Tibial nerve (tissue), 4 donors: ENCODE measurements around the gene LRRC10. TPM values are rescaled to one million over a fixed set of nuclear protein-coding genes. Genes with fewer than 3 reads are reported as not detected.

Experiments
- DNase-seq, 2 donors: peaks; one replicate each; pipeline ENCODE4 v3.0.0-alpha.2; 2019; ENCODE audit warnings: low spot score in 2 of 2
- H3K27ac ChIP-seq, 4 donors: fragments of 200-600 bp; sonication (generic) in 3 of 4; one replicate each; pipeline ENCODE4 v1.5.1; 2017 to 2019; ENCODE audit warnings: mild to moderate bottlenecking in 1 of 4
- H3K27me3 ChIP-seq, 2 donors: fragments of 200-600 bp; sonication (generic) in 1 of 2; one replicate each; pipeline versions ENCODE4 v1.5.1 to v1.6.0; 2017 to 2019
- H3K36me3 ChIP-seq, 3 donors: fragments of 200-600 bp; sonication (generic); one replicate each; pipeline ENCODE4 v1.5.1; 2018 to 2019
- H3K4me1 ChIP-seq, 4 donors: fragments of 200-600 bp; sonication (generic) in 3 of 4; one replicate each; pipeline ENCODE4 v1.5.1; 2017 to 2019
- H3K4me3 ChIP-seq, 4 donors: fragments of 200-600 bp; sonication (generic) in 3 of 4; one replicate each; pipeline ENCODE4 v1.5.1; 2017 to 2019; ENCODE audit warnings: mild to moderate bottlenecking in 1 of 4, moderate library complexity in 1 of 4
- H3K9me3 ChIP-seq, 4 donors: fragments of 200-600 bp; sonication (generic) in 3 of 4; one replicate each; pipeline ENCODE4 v1.5.1; 2017 to 2019
- EP300 ChIP-seq, 2 donors: sonication (generic); formaldehyde crosslinking; IDR thresholded peaks; one replicate each; pipeline ENCODE4 v1.6.1; 2017; ENCODE audit warnings: antibody characterized with exemption in 2 of 2, mild to moderate bottlenecking in 1 of 2
- POLR2A ChIP-seq, 2 donors: fragments of 450-650 bp; IDR thresholded peaks; one replicate each; pipeline ENCODE4 v1.6.1; 2017; ENCODE audit warnings: antibody characterized with exemption in 2 of 2, mild to moderate bottlenecking in 2 of 2, moderate library complexity in 2 of 2
- WGBS, 2 donors: methylation state at CpG; one replicate each; pipeline ENCODE4 v1.1.5; 2018; 5-methylcytosine and 5-hydroxymethylcytosine counted together
- total RNA-seq, 4 donors: library from RNA; depleted of rRNA; stranded (reverse); fragments of >200 nt; gene quantifications; one replicate each; pipeline ENCODE4 v1.1.0, GENCODE V29; 2016
- TF ChIP-seq, protein P1 (sequence below), 5 experiments: fragments of 200-600 bp in 3 of 5; fragments of 450-650 bp in 2 of 5; sonication (generic) in 3 of 5; IDR thresholded peaks; one replicate each; pipeline ENCODE4 v1.5.1; 2016 to 2019; ENCODE audit warnings: antibody characterized with exemption in 5 of 5, mild to moderate bottlenecking in 3 of 5, moderate library complexity in 2 of 5

Gene LRRC10
- total RNA-seq, 4 donors from 2014 or later: not detected

DNA sequence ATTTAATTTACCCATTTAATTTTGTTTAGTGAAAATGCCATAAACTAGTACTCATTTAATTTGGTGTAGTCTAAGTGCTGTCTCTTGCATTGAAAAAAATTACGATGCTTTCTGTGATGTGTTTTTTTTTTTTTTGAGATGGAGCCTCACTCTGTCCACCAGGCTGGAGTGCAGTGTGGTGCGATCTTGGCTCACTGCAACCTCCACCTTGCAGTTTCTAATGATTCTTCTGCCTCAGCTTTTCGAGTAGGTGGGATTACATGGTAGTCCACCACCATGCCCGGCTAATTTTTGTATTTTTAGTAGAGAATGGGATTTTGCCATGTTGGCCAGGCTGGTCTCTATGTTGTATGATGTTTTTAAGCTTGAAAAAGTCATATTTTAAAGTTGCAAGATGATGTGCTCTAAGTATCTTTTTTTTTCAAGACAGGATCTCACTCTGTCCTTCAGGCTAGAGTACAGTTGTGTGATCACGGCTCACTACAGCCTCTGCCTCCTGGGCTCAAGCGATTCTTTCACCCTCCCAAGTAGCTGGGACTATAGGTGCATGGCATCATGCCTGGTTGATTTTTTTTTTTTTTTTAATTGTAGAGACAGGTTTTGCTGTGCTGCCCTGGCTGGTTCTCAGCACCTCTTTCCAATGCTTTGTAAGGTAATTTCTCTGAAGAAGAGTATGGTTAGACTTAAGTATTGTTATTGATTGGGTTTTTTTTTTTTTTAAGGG is 8.6 kb downstream of the LRRC10 start:
- Histone ChIP-seq H3K4me3 (no peak overlapping the region), H3K36me3 (peaks cover 0 to 66% (median 38%) of the 10 kb centered on the region in 3 donors), H3K9me3 (no peaks in the 10 kb centered on the region), H3K27ac (no peak overlapping the region), H3K27me3 (no peaks in the 10 kb centered on the region), H3K4me1 (no peaks in the 10 kb centered on the region)
- TF ChIP-seq, protein P1, sequence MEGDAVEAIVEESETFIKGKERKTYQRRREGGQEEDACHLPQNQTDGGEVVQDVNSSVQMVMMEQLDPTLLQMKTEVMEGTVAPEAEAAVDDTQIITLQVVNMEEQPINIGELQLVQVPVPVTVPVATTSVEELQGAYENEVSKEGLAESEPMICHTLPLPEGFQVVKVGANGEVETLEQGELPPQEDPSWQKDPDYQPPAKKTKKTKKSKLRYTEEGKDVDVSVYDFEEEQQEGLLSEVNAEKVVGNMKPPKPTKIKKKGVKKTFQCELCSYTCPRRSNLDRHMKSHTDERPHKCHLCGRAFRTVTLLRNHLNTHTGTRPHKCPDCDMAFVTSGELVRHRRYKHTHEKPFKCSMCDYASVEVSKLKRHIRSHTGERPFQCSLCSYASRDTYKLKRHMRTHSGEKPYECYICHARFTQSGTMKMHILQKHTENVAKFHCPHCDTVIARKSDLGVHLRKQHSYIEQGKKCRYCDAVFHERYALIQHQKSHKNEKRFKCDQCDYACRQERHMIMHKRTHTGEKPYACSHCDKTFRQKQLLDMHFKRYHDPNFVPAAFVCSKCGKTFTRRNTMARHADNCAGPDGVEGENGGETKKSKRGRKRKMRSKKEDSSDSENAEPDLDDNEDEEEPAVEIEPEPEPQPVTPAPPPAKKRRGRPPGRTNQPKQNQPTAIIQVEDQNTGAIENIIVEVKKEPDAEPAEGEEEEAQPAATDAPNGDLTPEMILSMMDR (IDR thresholded peaks at IDR 0.05): no peak
- TF ChIP-seq POLR2A (IDR thresholded peaks at IDR 0.05): no peak
- TF ChIP-seq EP300 (IDR thresholded peaks at IDR 0.05): no peak
- 93 to 95% methylated on average over 6 of the region's 6 CpGs for WGBS, 2 donors
- no peak for DNase-seq

DNA sequence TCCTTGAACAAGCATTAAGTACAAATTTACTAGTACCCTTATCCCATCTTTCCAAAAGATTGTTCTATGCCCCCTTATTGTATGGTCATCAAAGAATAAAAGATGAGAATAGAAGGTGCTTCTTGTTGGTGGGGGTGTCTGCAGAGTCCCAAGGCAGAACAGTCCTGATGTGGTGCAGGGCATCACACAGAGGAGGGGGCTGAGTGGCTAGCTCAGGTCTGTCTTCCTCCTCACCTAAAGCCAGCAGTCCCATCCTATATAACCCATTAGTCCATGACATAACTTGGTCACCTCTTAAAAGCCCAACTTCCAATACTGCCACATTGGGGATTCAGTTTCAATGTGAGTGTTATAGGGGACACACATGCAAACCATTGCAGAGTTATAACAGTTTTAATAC is 9.9 kb downstream of the LRRC10 start:
- Histone ChIP-seq H3K27ac (no peak overlapping the region), H3K9me3 (no peaks in the 10 kb centered on the region), H3K4me1 (no peaks in the 10 kb centered on the region), H3K36me3 (peaks cover 0 to 78% (median 41%) of the 10 kb centered on the region in 3 donors), H3K27me3 (no peaks in the 10 kb centered on the region), H3K4me3 (no peak overlapping the region)
- TF ChIP-seq POLR2A (IDR thresholded peaks at IDR 0.05): no peak
- no peak for TF ChIP-seq EP300 (IDR thresholded peaks at IDR 0.05)
- TF ChIP-seq, protein P1 (IDR thresholded peaks at IDR 0.05): no peak
- DNase-seq: no peak

DNA sequence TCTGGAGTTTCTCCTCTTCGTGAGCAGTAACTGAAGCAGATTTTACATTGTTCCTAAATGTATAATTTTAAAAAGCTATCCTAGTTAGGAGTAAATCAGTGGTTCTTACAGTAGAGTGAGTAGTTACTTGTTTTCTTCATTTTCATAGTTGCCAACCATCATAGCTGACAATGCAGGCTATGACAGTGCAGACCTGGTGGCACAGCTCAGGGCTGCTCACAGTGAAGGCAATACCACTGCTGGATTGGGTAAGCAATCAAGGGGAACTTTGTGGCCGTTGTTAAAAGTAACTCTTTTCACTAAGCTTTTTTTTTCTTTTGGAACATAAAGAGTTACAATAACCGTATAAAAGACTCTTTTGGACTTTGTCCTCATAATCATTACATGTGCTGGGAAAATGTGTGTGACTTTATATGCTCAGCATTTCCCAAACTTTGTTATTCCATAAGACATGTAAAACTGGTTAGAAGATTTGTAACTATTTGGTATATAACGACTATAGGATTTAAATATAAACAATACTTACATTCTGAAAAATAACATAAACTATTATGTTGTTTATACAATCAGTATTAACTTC is 12.4 kb downstream of the LRRC10 start:
- no peak overlapping the region for H3K27ac ChIP-seq
- no peak overlapping the region for H3K4me3 ChIP-seq
- TF ChIP-seq POLR2A (IDR thresholded peaks at IDR 0.05) (no peak), EP300 (IDR thresholded peaks at IDR 0.05) (no peak)
- TF ChIP-seq, protein P1 (IDR thresholded peaks at IDR 0.05): no peak
- H3K27me3 ChIP-seq: no peaks in the 10 kb centered on the region
- no peaks in the 10 kb centered on the region for H3K4me1 ChIP-seq
- WGBS, 2 donors: 67% methylated on average over 4 of the region's 4 CpGs
- no peaks in the 10 kb centered on the region for H3K9me3 ChIP-seq
- peaks cover 0 to 98% (median 41%) of the 10 kb centered on the region in 3 donors for H3K36me3 ChIP-seq
- no peak for DNase-seq

DNA sequence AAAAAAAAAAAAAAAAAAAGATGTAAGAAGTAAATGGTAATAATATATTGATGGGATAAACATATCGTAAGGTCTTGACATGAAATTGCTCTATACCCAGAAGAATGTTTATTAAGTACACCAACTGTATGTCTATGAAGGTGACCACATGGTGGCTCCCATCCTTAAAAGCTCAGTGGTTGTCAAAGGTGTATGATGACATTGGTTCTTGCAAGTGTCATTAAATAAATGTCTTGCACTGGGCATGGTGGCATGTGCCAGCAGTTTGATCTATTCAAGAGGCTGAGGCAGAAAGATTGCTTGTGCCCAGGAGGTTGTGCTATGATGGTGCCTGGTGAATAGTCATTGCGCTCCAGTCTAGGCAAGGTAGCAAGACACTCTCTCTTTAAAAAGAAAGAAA is 15.0 kb downstream of the LRRC10 start:
- Histone ChIP-seq H3K27ac (no peak overlapping the region), H3K27me3 (no peaks in the 10 kb centered on the region), H3K4me3 (no peak overlapping the region), H3K4me1 (no peaks in the 10 kb centered on the region), H3K36me3 (peaks cover 3 to 98% (median 41%) of the 10 kb centered on the region in 3 donors), H3K9me3 (no peaks in the 10 kb centered on the region)
- no peak for DNase-seq
- 94 to 100% methylated on average over 2 of the region's 2 CpGs for WGBS, 2 donors
- TF ChIP-seq EP300 (IDR thresholded peaks at IDR 0.05): no peak
- TF ChIP-seq, protein P1 (IDR thresholded peaks at IDR 0.05): no peak
- no peak for TF ChIP-seq POLR2A (IDR thresholded peaks at IDR 0.05)

DNA sequence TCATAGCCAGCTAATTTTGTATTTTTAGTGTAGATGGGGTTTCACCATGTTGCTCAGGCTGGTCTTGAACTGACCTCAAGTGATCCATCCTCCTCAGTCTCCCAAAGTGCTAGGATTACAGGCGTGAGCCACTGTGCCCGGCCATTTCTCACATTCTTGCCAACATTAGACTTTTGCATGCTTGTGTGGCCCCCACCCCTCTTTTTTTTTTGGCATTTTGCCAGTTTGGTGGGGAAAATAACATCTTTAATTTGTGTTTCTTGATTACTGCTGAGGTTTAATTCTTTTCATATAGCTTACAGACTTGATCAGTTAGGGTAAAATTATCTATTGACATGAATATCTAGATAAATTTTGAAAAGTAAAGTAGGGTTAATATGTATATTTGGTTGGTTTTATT is 21.6 kb downstream of the LRRC10 start:
- Histone ChIP-seq H3K36me3 (peaks cover 3 to 73% (median 21%) of the 10 kb centered on the region in 3 donors), H3K27ac (no peak overlapping the region), H3K27me3 (no peaks in the 10 kb centered on the region), H3K9me3 (no peaks in the 10 kb centered on the region), H3K4me1 (peaks cover 0 to 17% (median 6%) of the 10 kb centered on the region in 4 donors), H3K4me3 (no peak overlapping the region)
- WGBS, 2 donors: 79 to 81% methylated on average over 2 of the region's 2 CpGs
- TF ChIP-seq POLR2A (IDR thresholded peaks at IDR 0.05): no peak
- TF ChIP-seq EP300 (IDR thresholded peaks at IDR 0.05): no peak
- TF ChIP-seq, protein P1 (IDR thresholded peaks at IDR 0.05): no peak
- no peak for DNase-seq
